ENCODE results near the gene DYNLT2B. TPM values are rescaled to one million over a fixed set of nuclear protein-coding genes. Genes with fewer than 3 reads are reported as not detected.

Gene DYNLT2B
- total and polyA plus RNA-seq, 2 experiments from 2014 or later = 24.6 to 81.7 TPM

GRCh38 chr3:196273655-196274054 is 44.4 kb downstream of the DYNLT2B start:
- no peak for DNase-seq (ENCODE audit: low read depth in 1 of 2, low spot score in 1 of 2)
- TF ChIP-seq CTCF (IDR thresholded peaks at IDR 0.05; ENCODE audit: low read depth, low read length) = no peak
- H3K9me3 ChIP-seq (ENCODE audit: low read depth) = no peaks in the 10 kb centered on the region
- H3K4me3 ChIP-seq = no peak overlapping the region
- H3K36me3 ChIP-seq = no peaks in the 10 kb centered on the region
- H3K27ac ChIP-seq = no peak overlapping the region
- H3K4me1 ChIP-seq (ENCODE audit: low read depth) = no peaks in the 10 kb centered on the region
- no peaks in the 10 kb centered on the region for H3K27me3 ChIP-seq

- H3K27ac ChIP-seq = no peak overlapping the region
- no peak for DNase-seq (ENCODE audit: low read depth in 1 of 2, low spot score in 1 of 2)
- H3K4me1 ChIP-seq (ENCODE audit: low read depth) = no peaks in the 10 kb centered on the region
- H3K27me3 ChIP-seq = no peaks in the 10 kb centered on the region
- H3K9me3 ChIP-seq (ENCODE audit: low read depth) = no peaks in the 10 kb centered on the region
- no peak for TF ChIP-seq CTCF (IDR thresholded peaks at IDR 0.05; ENCODE audit: low read depth, low read length)
- no peak overlapping the region for H3K4me3 ChIP-seq
- H3K36me3 ChIP-seq = no peaks in the 10 kb centered on the region
These were observed 45.2 kb downstream of the DYNLT2B start for GRCh38 chr3:196272826-196273225.

- TF ChIP-seq CTCF (IDR thresholded peaks at IDR 0.05; ENCODE audit: low read depth, low read length) = no peak
- Histone ChIP-seq H3K27me3 (no peaks in the 10 kb centered on the region), H3K9me3 (ENCODE audit: low read depth) (no peaks in the 10 kb centered on the region), H3K4me1 (ENCODE audit: low read depth) (no peaks in the 10 kb centered on the region), H3K36me3 (peaks cover 3% of the 10 kb centered on the region), H3K4me3 (no peak overlapping the region), H3K27ac (no peak overlapping the region)
- DNase-seq (ENCODE audit: low read depth in 1 of 2, low spot score in 1 of 2) = no peak
These were observed 47.5 kb downstream of the DYNLT2B start for GRCh38 chr3:196270499-196270898.

GRCh38 chr3:196268284-196269163 is 49.5 kb downstream of the DYNLT2B start:
- DNase-seq (ENCODE audit: low read depth in 1 of 2, low spot score in 1 of 2) = peak in 1 of 2 donors; percentile 75

GRCh38 chr3:196263819-196264218 is 54.2 kb downstream of the DYNLT2B start:
- DNase-seq (ENCODE audit: low read depth in 1 of 2, low spot score in 1 of 2) = no peak
- H3K36me3 ChIP-seq = peaks cover 21% of the 10 kb centered on the region
- H3K27ac ChIP-seq = no peak overlapping the region
- no peaks in the 10 kb centered on the region for H3K9me3 ChIP-seq (ENCODE audit: low read depth)
- no peaks in the 10 kb centered on the region for H3K4me1 ChIP-seq (ENCODE audit: low read depth)
- no peaks in the 10 kb centered on the region for H3K27me3 ChIP-seq
- no peak overlapping the region for H3K4me3 ChIP-seq
- TF ChIP-seq CTCF (IDR thresholded peaks at IDR 0.05; ENCODE audit: low read depth, low read length) = no peak

More at GRCh38 chr3:196268284-196269163, 49.5 kb downstream of the DYNLT2B start:
- TF ChIP-seq CTCF (IDR thresholded peaks at IDR 0.05; ENCODE audit: low read depth, low read length) = no peak
- H3K36me3 ChIP-seq = peaks cover 10% of the 10 kb centered on the region
- H3K9me3 ChIP-seq (ENCODE audit: low read depth) = no peaks in the 10 kb centered on the region
- H3K4me1 ChIP-seq (ENCODE audit: low read depth) = no peaks in the 10 kb centered on the region
- no peak overlapping the region for H3K27ac ChIP-seq
- H3K4me3 ChIP-seq = no peak overlapping the region
- H3K27me3 ChIP-seq = no peaks in the 10 kb centered on the region
